ENCODE measurements around the gene TMEM138. TPM values are rescaled to one million over a fixed set of nuclear protein-coding genes. Genes with fewer than 3 reads are reported as not detected.

Gene TMEM138
- total and polyA plus RNA-seq, 12 donors, result 14.4 to 35.3 (median 17.8) TPM

DNA sequence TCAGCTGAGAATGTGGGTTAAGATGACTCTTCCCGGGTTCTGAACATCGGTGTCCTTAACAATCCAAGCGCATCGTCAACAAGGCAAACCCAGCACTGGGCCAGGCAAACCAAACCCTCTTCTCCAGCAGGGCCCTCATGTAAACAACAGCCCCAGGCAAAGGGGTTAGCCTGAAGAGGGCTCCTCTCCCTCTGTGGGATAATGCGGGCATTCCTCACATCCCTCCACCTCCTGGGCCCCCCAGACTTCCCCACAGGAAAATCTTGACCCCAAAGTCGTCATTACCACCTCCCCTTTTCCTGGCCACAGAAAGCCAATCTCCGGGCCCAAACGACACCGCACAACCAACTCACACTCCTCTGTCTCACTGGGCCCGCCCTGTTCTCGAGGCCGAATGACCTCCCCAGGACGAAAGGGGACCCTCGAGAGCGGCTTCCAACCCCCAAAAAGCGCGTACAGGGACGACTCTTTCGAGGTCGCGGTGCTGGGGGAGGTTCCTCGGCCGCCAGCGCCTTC lies 29.8 kb upstream of the TMEM138 start:
- 1% methylated on average over 24 of the region's 24 CpGs for WGBS, 2 donors
- no peak for TF ChIP-seq CTCF (IDR thresholded peaks at IDR 0.05)
- peak in 1 of 8 donors; percentile 9 for ATAC-seq
- intact Hi-C loops (cut with DNase I), result loop anchor here in 5 of 10 donors (2.0 to 10.0 kb wide), 5 partner anchors 28 to 102 kb away; partner anchors contain the start of genes CYB561A3 (in 1 of the 5), SDHAF2 (in 1 of the 5) and TMEM216 (in 1 of the 5)
- peaks cover 11 to 68% (median 50%) of the 10 kb centered on the region in 9 donors for H3K4me1 ChIP-seq
- peak overlapping the region; percentile 79 to 99 (median 95) for H3K4me3 ChIP-seq
- H3K36me3 ChIP-seq, result peaks cover 0 to 39% (median 10%) of the 10 kb centered on the region in 9 donors
- DNase-seq, result no peak
- peak overlapping the region; percentile 81 to 96 (median 92) for H3K27ac ChIP-seq
- H3K27me3 ChIP-seq, result no peaks in the 10 kb centered on the region
- no peaks in the 10 kb centered on the region for H3K9me3 ChIP-seq

- 0% methylated on average over 81 of the region's 81 CpGs for WGBS, 2 donors
- peak in 2 of 9 donors; percentile 4 to 7 for TF ChIP-seq CTCF (IDR thresholded peaks at IDR 0.05)
- ATAC-seq (peak; percentile 95 to 98 (median 97)), DNase-seq (peak; percentile 95 to 97)
- intact Hi-C loops (cut with DNase I), result loop anchor here in 7 of 10 donors (1.0 to 10.0 kb wide), 7 partner anchors 28 to 102 kb away; partner anchors contain the start of genes CYB561A3 (in 1 of the 7), SDHAF2 (in 1 of the 7), TMEM138 (in 1 of the 7) and TMEM216 (in 1 of the 7)
- Histone ChIP-seq H3K36me3 (peaks cover 0 to 34% (median 10%) of the 10 kb centered on the region in 9 donors), H3K27me3 (no peaks in the 10 kb centered on the region), H3K4me1 (peaks cover 11 to 61% (median 44%) of the 10 kb centered on the region in 9 donors), H3K4me3 (peak within 1 kb of the TSS; percentile 79 to 99 (median 95)), H3K27ac (peak within 1 kb of the TSS; percentile 81 to 96 (median 92)), H3K9me3 (no peaks in the 10 kb centered on the region)
Observed at GRCh38 chr11:61332797-61333549, 29.2 kb upstream of the TMEM138 start, which contains the start of the genes DDB1 and TKFC. DDB1 (minus strand) TSS chr11:61333105; CDS start chr11:61332968, 137 bp downstream. TKFC (plus strand) TSS chr11:61333228; CDS start chr11:61334729, 1,501 bp downstream.

DNA sequence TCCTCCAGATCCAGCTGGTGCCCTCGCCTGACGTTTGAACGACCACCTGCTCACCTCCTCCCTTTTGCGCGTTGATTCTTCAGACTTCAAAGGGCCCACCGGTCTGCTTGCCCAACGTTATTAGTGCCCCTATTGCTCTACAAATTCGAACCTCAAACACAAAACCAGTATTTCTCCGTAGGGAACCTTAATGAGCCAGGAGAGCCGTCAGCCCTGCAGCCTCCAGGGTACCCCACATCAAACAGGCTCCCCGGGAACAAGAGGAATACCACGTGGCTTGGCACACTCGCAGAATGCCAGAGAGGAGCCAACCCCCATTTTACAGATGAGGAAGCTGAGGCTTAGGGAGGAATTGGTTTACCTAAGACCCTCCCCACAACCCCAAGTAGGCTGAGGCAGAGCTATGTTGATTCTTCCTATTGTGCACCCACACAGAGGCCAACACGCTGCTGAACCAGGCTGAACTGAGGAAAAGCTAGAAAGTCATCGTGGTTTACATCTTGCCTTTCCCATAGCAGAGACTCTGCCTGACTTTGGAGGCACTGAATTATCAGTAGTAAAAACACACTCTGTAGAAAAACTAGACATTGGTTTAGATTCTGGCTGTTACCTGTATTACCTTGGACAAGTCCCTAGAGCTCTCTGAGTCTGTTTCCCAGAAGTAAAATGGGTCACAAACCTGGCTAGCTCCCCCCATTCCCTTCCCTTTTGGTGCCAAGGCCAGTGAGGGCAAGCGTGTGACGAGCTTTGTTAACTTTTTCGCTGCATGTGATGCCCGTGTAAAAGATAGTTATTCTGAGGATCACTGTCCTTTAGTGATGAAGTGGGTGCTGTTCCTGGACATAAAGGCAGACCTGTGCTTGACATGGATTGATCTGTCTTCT lies 28.4 kb upstream of the TMEM138 start:
- Histone ChIP-seq H3K9me3 (no peaks in the 10 kb centered on the region), H3K4me1 (peaks cover 11 to 53% (median 44%) of the 10 kb centered on the region in 9 donors), H3K36me3 (peaks cover 0 to 33% (median 7%) of the 10 kb centered on the region in 9 donors), H3K27ac (peak overlapping the region; percentile 67 to 96 (median 92)), H3K4me3 (peak overlapping the region; percentile 79 to 99 (median 95)), H3K27me3 (no peaks in the 10 kb centered on the region)
- ATAC-seq (peak in 1 of 8 donors; percentile 1), DNase-seq (no peak)
- intact Hi-C loops (cut with DNase I), result loop anchor here in 8 of 10 donors (1.0 to 10.0 kb wide), 8 partner anchors 27 to 101 kb away; partner anchors contain the start of genes CYB561A3 (in 1 of the 8), SDHAF2 (in 1 of the 8), TMEM138 (in 1 of the 8) and TMEM216 (in 1 of the 8)
- TF ChIP-seq CTCF (IDR thresholded peaks at IDR 0.05), result no peak
- WGBS, 2 donors, result 30 to 31% methylated on average over 19 of the region's 19 CpGs

All from heart right ventricle (tissue), 16 donors.